HG03442 (cell line): ENCODE measurements around the gene ADH1C.

Experiments
- ATAC-seq: cut with Tn5 transposase; IDR thresholded peaks from one replicate; pipeline ENCODE4 v1.9.1; 2021; ENCODE audit warnings: mild to moderate bottlenecking, moderate library complexity; ENCODE audit not compliant: unreplicated experiment

The ADH1C gene

GRCh38 chr4:99305638-99306400 lies 46.7 kb downstream of the ADH1C start:
- ATAC-seq = no peak

GRCh38 chr4:99301376-99302164 lies 51.0 kb downstream of the ADH1C start:
- no peak for ATAC-seq

DNA sequence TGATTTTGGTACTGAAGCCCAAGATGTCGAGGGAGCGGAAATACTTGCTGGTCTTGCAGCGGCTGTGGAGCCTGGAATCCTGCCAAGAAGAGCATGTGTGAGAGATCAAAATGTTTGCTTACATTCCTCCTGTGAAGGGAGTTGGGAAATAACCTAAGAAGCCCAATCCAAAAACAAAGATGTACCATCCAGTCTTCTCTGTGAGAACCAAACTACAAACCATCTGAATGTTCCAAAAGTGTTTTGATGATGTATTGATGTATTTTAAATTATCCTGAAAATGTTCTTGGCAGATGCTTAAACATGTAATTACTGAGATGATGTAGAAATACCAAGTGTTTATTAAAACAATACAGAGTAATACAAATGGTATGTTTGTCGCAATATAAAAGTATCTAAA lies 51.6 kb downstream of the ADH1C start:
- no peak for ATAC-seq

DNA sequence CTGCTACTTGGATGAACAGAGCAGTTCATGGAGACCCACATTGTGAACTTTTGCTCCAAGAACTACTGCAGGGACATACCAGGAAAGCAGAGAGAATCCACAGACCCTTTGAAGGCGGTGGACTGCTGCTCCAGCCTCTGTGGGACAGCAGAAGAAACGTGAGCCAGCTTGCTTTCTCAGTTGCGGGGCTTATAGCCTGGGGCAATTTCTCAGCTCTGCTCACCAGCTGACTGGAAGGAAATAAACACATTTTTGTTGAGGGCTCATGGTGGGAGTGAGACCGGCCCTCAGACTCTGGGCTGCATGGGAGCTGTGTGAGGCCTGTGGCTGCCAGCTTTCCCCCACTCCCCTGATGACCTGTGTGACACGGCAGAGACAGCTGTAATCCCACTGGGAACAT lies 59.2 kb downstream of the ADH1C start:
- no peak for ATAC-seq

GRCh38 chr4:99290848-99291786 lies 61.4 kb downstream of the ADH1C start, which contains the start of gene ADH1A:
Gene ADH1A (minus strand): TSS chr4:99290985. CDS start chr4:99290914, 71 bp downstream.
- no peak for ATAC-seq
